Neural cell (in vitro differentiated cells): Measurements from ENCODE around the gene PKP3.

Experiments used
- CTCF ChIP-seq: fragments of 450-650 bp; IDR thresholded peaks from 2 replicates; pipeline ENCODE4 v1.5.1; 2014; ENCODE audit warnings: antibody characterized with exemption, mild to moderate bottlenecking, moderate library complexity; ENCODE audit not compliant: poor library complexity, severe bottlenecking
- EZH2 ChIP-seq: fragments of 200-600, 300-800 bp; shearing (Covaris generic), sonication (generic); IDR thresholded peaks from 2 replicates; pipeline ENCODE4 v1.6.1; 2014; ENCODE audit warnings: antibody characterized with exemption, low read length, borderline replicate concordance, mild to moderate bottlenecking; ENCODE audit not compliant: insufficient read depth, poor library complexity, severe bottlenecking
- RAD21 ChIP-seq: fragments of 450-650 bp; conservative IDR thresholded peaks from 2 replicates; pipeline ENCODE4 v1.6.1; 2014; ENCODE audit warnings: antibody characterized with exemption, mild to moderate bottlenecking, moderate library complexity
- SMC3 ChIP-seq: fragments of 450-650 bp; conservative IDR thresholded peaks from 2 replicates; pipeline ENCODE4 v1.6.1; 2014; ENCODE audit warnings: antibody characterized with exemption, mild to moderate bottlenecking, moderate library complexity; ENCODE audit not compliant: poor library complexity
- TAF1 ChIP-seq: IDR thresholded peaks from 2 replicates; pipeline ENCODE4 v1.6.1; 2012; ENCODE audit warnings: low read depth

- no peak for TF ChIP-seq CTCF
- no peak for TF ChIP-seq SMC3
- TF ChIP-seq EZH2: no peak
- no peak for TF ChIP-seq RAD21
- TF ChIP-seq TAF1: no peak
These were observed 49.7 kb downstream of the PKP3 start for GRCh38 chr11:443542-444199.
